Measurements from ENCODE around the gene ATP6V1F.

DNA sequence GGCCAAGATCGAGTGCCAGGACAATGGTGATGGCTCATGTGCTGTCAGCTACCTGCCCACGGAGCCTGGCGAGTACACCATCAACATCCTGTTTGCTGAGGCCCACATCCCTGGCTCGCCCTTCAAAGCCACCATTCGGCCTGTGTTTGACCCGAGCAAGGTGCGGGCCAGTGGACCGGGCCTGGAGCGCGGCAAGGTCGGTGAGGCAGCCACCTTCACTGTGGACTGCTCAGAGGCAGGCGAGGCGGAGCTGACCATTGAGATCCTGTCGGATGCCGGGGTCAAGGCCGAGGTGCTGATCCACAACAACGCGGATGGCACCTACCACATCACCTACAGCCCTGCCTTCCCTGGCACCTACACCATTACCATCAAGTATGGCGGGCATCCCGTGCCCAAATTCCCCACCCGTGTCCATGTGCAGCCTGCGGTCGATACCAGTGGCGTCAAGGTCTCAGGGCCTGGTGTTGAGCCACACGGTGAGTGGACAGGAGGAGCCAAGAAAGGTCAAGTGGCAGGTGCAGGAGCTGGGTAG lies 17.8 kb upstream of the ATP6V1F start:
- TF ChIP-seq, protein P1, sequence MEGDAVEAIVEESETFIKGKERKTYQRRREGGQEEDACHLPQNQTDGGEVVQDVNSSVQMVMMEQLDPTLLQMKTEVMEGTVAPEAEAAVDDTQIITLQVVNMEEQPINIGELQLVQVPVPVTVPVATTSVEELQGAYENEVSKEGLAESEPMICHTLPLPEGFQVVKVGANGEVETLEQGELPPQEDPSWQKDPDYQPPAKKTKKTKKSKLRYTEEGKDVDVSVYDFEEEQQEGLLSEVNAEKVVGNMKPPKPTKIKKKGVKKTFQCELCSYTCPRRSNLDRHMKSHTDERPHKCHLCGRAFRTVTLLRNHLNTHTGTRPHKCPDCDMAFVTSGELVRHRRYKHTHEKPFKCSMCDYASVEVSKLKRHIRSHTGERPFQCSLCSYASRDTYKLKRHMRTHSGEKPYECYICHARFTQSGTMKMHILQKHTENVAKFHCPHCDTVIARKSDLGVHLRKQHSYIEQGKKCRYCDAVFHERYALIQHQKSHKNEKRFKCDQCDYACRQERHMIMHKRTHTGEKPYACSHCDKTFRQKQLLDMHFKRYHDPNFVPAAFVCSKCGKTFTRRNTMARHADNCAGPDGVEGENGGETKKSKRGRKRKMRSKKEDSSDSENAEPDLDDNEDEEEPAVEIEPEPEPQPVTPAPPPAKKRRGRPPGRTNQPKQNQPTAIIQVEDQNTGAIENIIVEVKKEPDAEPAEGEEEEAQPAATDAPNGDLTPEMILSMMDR (optimal IDR thresholded peaks at IDR 0.05 in 1 of 3, IDR thresholded peaks at IDR 0.05 in 1 of 3, conservative IDR thresholded peaks at IDR 0.05 in 1 of 3; ENCODE audit: extremely low read depth in 1 of 3, insufficient read depth in 2 of 3, low read length in 3 of 3) = no peak
- no peak for TF ChIP-seq EZH2 (IDR thresholded peaks at IDR 0.05; ENCODE audit: low read length)
